Gastrocnemius medialis (tissue), 4 donors: ENCODE data around the gene TEP1.

Experiments
- POLR2A ChIP-seq, 2 donors: fragments of 450-650 bp; IDR thresholded peaks; one replicate each; pipeline ENCODE4 v1.6.1; 2017; ENCODE audit warnings: antibody characterized with exemption in 2 of 2, mild to moderate bottlenecking in 2 of 2, moderate library complexity in 2 of 2
- TF ChIP-seq, protein P1 (sequence below), 5 experiments: fragments of 450-650 bp in 3 of 5; fragments of 200-600 bp in 2 of 5; sonication (generic) in 2 of 5; IDR thresholded peaks in 4 of 5; conservative IDR thresholded peaks in 1 of 5; 1 replicate in 4 of 5; 2 replicates in 1 of 5; pipeline ENCODE4 v1.5.1; 2016 to 2019; ENCODE audit warnings: antibody characterized with exemption in 5 of 5, mild to moderate bottlenecking in 3 of 5, moderate library complexity in 3 of 5

DNA sequence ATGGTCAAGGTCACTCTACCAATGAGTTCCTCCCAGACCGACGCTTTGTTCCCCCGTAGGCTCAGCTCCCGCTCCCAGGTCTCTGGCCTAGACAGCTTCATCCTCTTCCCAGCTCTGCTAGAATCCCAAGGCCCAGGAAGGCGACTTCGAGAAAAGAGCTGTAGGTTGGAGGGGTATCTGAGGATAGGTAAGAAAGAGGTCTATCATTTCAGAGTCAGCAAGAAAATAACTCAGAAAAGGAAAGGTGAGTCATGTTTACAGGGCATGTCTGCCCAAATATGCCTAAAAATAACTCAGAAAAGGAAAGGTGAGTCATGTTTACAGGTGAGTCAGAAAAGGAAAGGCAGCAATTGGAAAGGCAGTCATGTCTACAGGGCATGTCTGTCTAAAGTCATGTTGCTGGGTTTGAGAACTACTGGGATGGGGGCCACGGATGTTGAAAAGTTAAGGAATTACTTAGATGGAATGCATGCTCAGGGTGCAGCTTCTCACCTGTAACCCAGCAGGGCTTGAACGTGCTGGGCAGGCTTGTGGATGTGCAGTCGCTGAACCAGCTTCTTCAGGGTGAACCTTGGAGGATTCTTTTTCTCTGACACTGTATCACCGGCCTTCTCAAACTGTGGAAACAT is 12.2 kb downstream of the TEP1 start:
- TF ChIP-seq, protein P1, sequence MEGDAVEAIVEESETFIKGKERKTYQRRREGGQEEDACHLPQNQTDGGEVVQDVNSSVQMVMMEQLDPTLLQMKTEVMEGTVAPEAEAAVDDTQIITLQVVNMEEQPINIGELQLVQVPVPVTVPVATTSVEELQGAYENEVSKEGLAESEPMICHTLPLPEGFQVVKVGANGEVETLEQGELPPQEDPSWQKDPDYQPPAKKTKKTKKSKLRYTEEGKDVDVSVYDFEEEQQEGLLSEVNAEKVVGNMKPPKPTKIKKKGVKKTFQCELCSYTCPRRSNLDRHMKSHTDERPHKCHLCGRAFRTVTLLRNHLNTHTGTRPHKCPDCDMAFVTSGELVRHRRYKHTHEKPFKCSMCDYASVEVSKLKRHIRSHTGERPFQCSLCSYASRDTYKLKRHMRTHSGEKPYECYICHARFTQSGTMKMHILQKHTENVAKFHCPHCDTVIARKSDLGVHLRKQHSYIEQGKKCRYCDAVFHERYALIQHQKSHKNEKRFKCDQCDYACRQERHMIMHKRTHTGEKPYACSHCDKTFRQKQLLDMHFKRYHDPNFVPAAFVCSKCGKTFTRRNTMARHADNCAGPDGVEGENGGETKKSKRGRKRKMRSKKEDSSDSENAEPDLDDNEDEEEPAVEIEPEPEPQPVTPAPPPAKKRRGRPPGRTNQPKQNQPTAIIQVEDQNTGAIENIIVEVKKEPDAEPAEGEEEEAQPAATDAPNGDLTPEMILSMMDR (IDR thresholded peaks at IDR 0.05 in 4 of 5, conservative IDR thresholded peaks at IDR 0.05 in 1 of 5) = no peak
- no peak for TF ChIP-seq POLR2A (IDR thresholded peaks at IDR 0.05)
